ENCODE data around the gene CSNK2A1. TPM values are rescaled to one million over a fixed set of nuclear protein-coding genes. Genes with fewer than 3 reads are reported as not detected.

Gene CSNK2A1
- total and polyA plus RNA-seq, 2 of the 8 experiments (the other 6 are each of a cell fraction or from before 2014, with no cell fraction given): 117 to 260 TPM

DNA sequence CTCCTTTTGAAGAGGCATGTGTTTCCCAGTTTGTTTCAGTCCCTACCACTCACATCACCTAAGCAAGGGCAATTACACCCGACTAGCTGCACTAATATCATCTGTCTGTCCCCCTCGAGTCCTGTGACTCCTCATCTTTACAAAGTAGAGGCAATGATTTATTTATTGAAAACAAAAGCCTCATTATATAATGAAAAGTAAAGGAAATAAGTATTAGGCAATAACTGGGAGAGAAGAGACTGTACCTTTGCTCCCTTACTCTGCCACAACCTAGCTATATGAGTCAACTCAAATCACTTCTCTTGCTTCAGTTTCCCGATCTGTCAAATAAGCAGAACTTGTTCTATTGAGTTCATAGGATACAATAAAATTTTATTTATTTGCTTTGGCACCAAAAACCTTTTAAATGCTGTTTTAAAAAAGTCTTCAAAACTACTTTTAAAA is 38.9 kb downstream of the CSNK2A1 start:
- H3K9ac ChIP-seq (replicated peaks in 1 of 4; ENCODE audit: extremely low read depth in 1 of 4, low read depth in 3 of 4, low read length in 3 of 4): no peak overlapping the region
- H2BK15ac ChIP-seq (ENCODE audit: low read length): no peak overlapping the region
- no peak overlapping the region for H2AFZ ChIP-seq (ENCODE audit: low read length)
- CTCF ChIA-PET (ENCODE audit: partially characterized antibody): interaction anchor here (0.8 to 1.0 kb wide), 2 partner anchors 36 to 106 kb away, joined by 3 read pairs; no protein-coding TSS in a partner anchor
- H3K23me2 ChIP-seq (ENCODE audit: low read depth, low read length): no peaks in the 10 kb centered on the region
- no peak overlapping the region for H4K5ac ChIP-seq (ENCODE audit: insufficient read length, low read depth, low read length)
- H3K23ac ChIP-seq (ENCODE audit: insufficient read length): no peak overlapping the region
- no peak overlapping the region for H2BK120ac ChIP-seq (replicated peaks; ENCODE audit: low read depth, low read length)
- H3K14ac ChIP-seq (ENCODE audit: insufficient read length): no peak overlapping the region
- H3K27me3 ChIP-seq (replicated peaks in 1 of 4; ENCODE audit: control insufficient read depth in 3 of 4, extremely low read depth in 1 of 4, insufficient read depth in 3 of 4, low read length in 3 of 4): no peaks in the 10 kb centered on the region
- H3K18ac ChIP-seq (ENCODE audit: extremely low read depth, low read length): no peak overlapping the region
- DNase-seq (ENCODE audit: low read depth in 1 of 2, low spot score in 2 of 2): no peak
- no peak overlapping the region for H4K8ac ChIP-seq (ENCODE audit: extremely low read depth, insufficient read depth, low read length)
- no peak overlapping the region for H3K4me3 ChIP-seq (ENCODE audit: extremely low read depth in 1 of 4, insufficient read depth in 2 of 4, low read depth in 3 of 4, low read length in 4 of 4)
- H3K4me1 ChIP-seq (replicated peaks in 1 of 4; ENCODE audit: control insufficient read depth in 3 of 4, insufficient read depth in 4 of 4, low read length in 3 of 4): no peaks in the 10 kb centered on the region
- no peak overlapping the region for H2BK12ac ChIP-seq (ENCODE audit: low read depth, low read length)
- H2BK5ac ChIP-seq (ENCODE audit: low read depth, low read length): no peak overlapping the region
- no peak overlapping the region for H2AK5ac ChIP-seq (ENCODE audit: low read depth, low read length)
- H3K79me1 ChIP-seq (ENCODE audit: low read depth, low read length): no peaks in the 10 kb centered on the region; the same call in none of the 2 replicates
- H3K27ac ChIP-seq (ENCODE audit: low read depth, low read length): no peak overlapping the region
- TF ChIP-seq ZNF274 (IDR thresholded peaks at IDR 0.05; ENCODE audit: borderline replicate concordance, extremely low read depth, low read length): no peak
- TF ChIP-seq SP2 (IDR thresholded peaks at IDR 0.05; ENCODE audit: low read length): no peak
- no peak for TF ChIP-seq BRCA1 (IDR thresholded peaks at IDR 0.05; ENCODE audit: low read depth, low read length)
- TF ChIP-seq PHF8 (conservative IDR thresholded peaks at IDR 0.05; ENCODE audit: low read depth, low read length): no peak
- TF ChIP-seq ASH2L (IDR thresholded peaks at IDR 0.05; ENCODE audit: low read length): no peak
- H3K4ac ChIP-seq (replicated peaks; ENCODE audit: insufficient read length, low read depth, low read length): no peak overlapping the region
- H4K91ac ChIP-seq (replicated peaks; ENCODE audit: insufficient read length, low read length): no peak overlapping the region
- H2BK20ac ChIP-seq (ENCODE audit: low read length): no peak overlapping the region
- H3K56ac ChIP-seq (replicated peaks; ENCODE audit: insufficient read length, low read depth, low read length): no peak overlapping the region
- FAIRE-seq: no peak
- peaks cover 3 to 37% of the 10 kb centered on the region in 2 experiments; a peak in 3 of 4 replicates for H3K79me2 ChIP-seq (ENCODE audit: control insufficient read depth in 1 of 2, insufficient read depth in 2 of 2, low read length in 2 of 2)
- peaks cover 5 to 23% of the 10 kb centered on the region in 2 experiments for H4K20me1 ChIP-seq (replicated peaks in 1 of 2; ENCODE audit: control insufficient read depth in 1 of 2, insufficient read depth in 2 of 2, low read length in 2 of 2)
- H3K9me3 ChIP-seq (ENCODE audit: insufficient read depth in 2 of 2, low read depth in 1 of 2, low read length in 1 of 2): no peaks in the 10 kb centered on the region
- no peak overlapping the region for H3K4me2 ChIP-seq (ENCODE audit: insufficient read depth in 1 of 2, low read depth in 2 of 2, low read length in 2 of 2)
- 92% methylated on average over 3 of the region's 3 CpGs; no CpG with 5 or more reads in 1 of the 2 experiments for WGBS, 2 experiments (ENCODE audit: extremely low coverage in 1 of 2, insufficient coverage in 1 of 2, insufficient read length in 1 of 2, insufficient replicate concordance in 2 of 2, low coverage in 1 of 2, low lambda C conversion rate in 2 of 2, missing lambda C conversion rate in 1 of 2)
- POLR2A ChIA-PET (ENCODE audit: partially characterized antibody): interaction anchor here (0.7 to 1.1 kb wide), 2 partner anchors 9 to 231 kb away, joined by 3 to 4 read pairs; no protein-coding TSS in a partner anchor
- H3K36me3 ChIP-seq (ENCODE audit: control insufficient read depth in 2 of 4, insufficient read depth in 4 of 4, low read length in 3 of 4): peaks cover 27 to 74% (median 59%) of the 10 kb centered on the region in 4 experiments

Data from H1 (cell line).